GM12878 (cell line): ENCODE results near the gene ERN2. TPM values are rescaled to one million over a fixed set of nuclear protein-coding genes. Genes with fewer than 3 reads are reported as not detected.

Experiments used
- ATAC-seq: fragments of 200-7000 bp; cut with Tn5 transposase; 3 replicates; pipeline ENCODE4 v1.9.1; 2020; ENCODE audit warnings: mild to moderate bottlenecking, moderate library complexity
- BruUV-seq: library from RNA; stranded (reverse); fragments of 400-500 nt; replicated peaks from 2 replicates; lab custom pipeline; 2021; lab: Mats Ljungman, UMichigan
- CTCF ChIA-PET: fragments of 300-600 bp; sonication (Branson Sonifier 250); formaldehyde crosslinking; extraction: SDS; loops from one replicate; lab custom pipeline; 2021; ENCODE audit warnings: inconsistent platforms; lab: Yijun Ruan, JAX
- POLR2A ChIA-PET: fragments of 350-600 bp; formaldehyde crosslinking; extraction: SDS; loops from one replicate; lab custom pipeline; 2021; ENCODE audit warnings: inconsistent platforms; lab: Charles Lee
- RAD21 ChIA-PET: fragments of 300-600 bp; sonication (Branson Sonifier 250); formaldehyde crosslinking; loops from one replicate; lab custom pipeline; 2023; ENCODE audit warnings: antibody characterized with exemption; ENCODE audit not compliant: unreplicated experiment; lab: Charles Lee
- SMC1A ChIA-PET: fragments of 300-600 bp; sonication (Branson Sonifier 250); formaldehyde crosslinking; loops from one replicate; lab custom pipeline; 2023; ENCODE audit not compliant: unreplicated experiment, uncharacterized antibody; lab: Charles Lee
- DNase-seq: peaks from one replicate; pipeline ENCODE4 v3.0.0-alpha.2; 2011; ENCODE audit warnings: low read depth, low spot score
- FAIRE-seq: peaks from 3 replicates; lab custom pipeline; 2011; peaks lifted over from hg19 to GRCh38; lab: Jason Lieb, UNC
- H2AFZ ChIP-seq: 2 replicates; pipeline ENCODE4 v1.6.0; 2011; ENCODE audit warnings: low read depth, low read length, control low read depth; ENCODE audit not compliant: control insufficient read depth
- H3K27ac ChIP-seq: 2 replicates; pipeline ENCODE4 v1.5.1; 2011; ENCODE audit warnings: control low read depth; ENCODE audit not compliant: control insufficient read depth, insufficient read depth
- H3K27me3 ChIP-seq, 2 experiments: replicated peaks in 1 of 2; 2 replicates each; pipeline versions ENCODE4 v1.6.0 to v1.6.1; 2011; ENCODE audit warnings: low read length in 1 of 2; ENCODE audit not compliant: control insufficient read depth in 2 of 2, insufficient read depth in 2 of 2
- H3K36me3 ChIP-seq, 2 experiments: 2 replicates each; pipeline ENCODE4 v1.5.1; 2011; ENCODE audit warnings: low read length in 1 of 2; ENCODE audit not compliant: control insufficient read depth in 2 of 2, insufficient read depth in 2 of 2
- H3K4me1 ChIP-seq: 2 replicates; pipeline ENCODE4 v1.6.1; 2011; ENCODE audit warnings: mild to moderate bottlenecking, low read length, moderate library complexity, mixed read lengths; ENCODE audit not compliant: control insufficient read depth, insufficient read depth
- H3K4me2 ChIP-seq: 2 replicates; pipeline ENCODE4 v1.6.0; 2011; ENCODE audit warnings: control low read depth; ENCODE audit not compliant: control insufficient read depth, insufficient read depth
- H3K4me3 ChIP-seq: fragments of 200-600 bp; sonication (generic); 2 replicates; pipeline ENCODE4 v1.5.1; 2016
- H3K79me2 ChIP-seq: 2 replicates; pipeline ENCODE4 v1.6.0; 2011; ENCODE audit warnings: low read length; ENCODE audit not compliant: control insufficient read depth, insufficient read depth
- H3K9ac ChIP-seq: 2 replicates; pipeline ENCODE4 v1.8.0; 2011; ENCODE audit warnings: low read length, control low read depth, mixed read lengths; ENCODE audit not compliant: control insufficient read depth, insufficient read depth
- H3K9me3 ChIP-seq: replicated peaks from 3 replicates; pipeline ENCODE4 v1.5.1; 2011; ENCODE audit warnings: mild to moderate bottlenecking, low read length; ENCODE audit not compliant: control insufficient read depth, insufficient read depth
- H4K20me1 ChIP-seq: 2 replicates; pipeline ENCODE4 v1.6.0; 2011; ENCODE audit not compliant: control insufficient read depth, insufficient read depth
- ATF7 ChIP-seq: fragments of 450-650 bp; IDR thresholded peaks from 2 replicates; pipeline ENCODE4 v1.6.1; 2016; ENCODE audit warnings: low read depth, mild to moderate bottlenecking
- CBX3 ChIP-seq: fragments of 200-600 bp; sonication (generic); IDR thresholded peaks from 2 replicates; pipeline ENCODE4 v1.6.1; 2016; ENCODE audit warnings: low read depth, borderline replicate concordance
- CEBPB ChIP-seq, 2 experiments: fragments of 150-350 bp in 1 of 2; IDR thresholded peaks; 2 replicates each; pipeline ENCODE4 v1.6.1; 2012 to 2014; ENCODE audit warnings: low read depth in 2 of 2, low read length in 2 of 2, borderline replicate concordance in 1 of 2, inconsistent platforms in 1 of 2
- CREM ChIP-seq: IDR thresholded peaks from 2 replicates; pipeline ENCODE4 v1.6.1; 2014; ENCODE audit warnings: antibody characterized with exemption, low read depth
- EGR1 ChIP-seq, 2 experiments: IDR thresholded peaks; 1 replicate in 1 of 2; 2 replicates in 1 of 2; pipeline ENCODE4 v1.6.1; 2011 to 2012; ENCODE audit warnings: low read depth in 2 of 2, low read length in 2 of 2, borderline replicate concordance in 1 of 2, mild to moderate bottlenecking in 1 of 2, moderate library complexity in 1 of 2
- ESRRA ChIP-seq: IDR thresholded peaks from 2 replicates; pipeline ENCODE4 v1.6.1; 2012; ENCODE audit warnings: mild to moderate bottlenecking, low read length, improper control_type of control experiment
- FOS ChIP-seq: IDR thresholded peaks from 3 replicates; pipeline ENCODE4 v1.6.1; 2011; ENCODE audit warnings: borderline replicate concordance; ENCODE audit not compliant: insufficient read length; ENCODE audit errors: extremely low read depth
- GATAD2B ChIP-seq: fragments of 450-650 bp; conservative IDR thresholded peaks from 2 replicates; pipeline ENCODE4 v1.6.1; 2017; ENCODE audit warnings: low read depth, mild to moderate bottlenecking, moderate library complexity
- HCFC1 ChIP-seq: fragments of 150-350 bp; IDR thresholded peaks from 2 replicates; pipeline ENCODE4 v1.6.1; 2014; ENCODE audit warnings: low read length
- MAX ChIP-seq: IDR thresholded peaks from 2 replicates; pipeline ENCODE4 v1.6.1; 2012; ENCODE audit warnings: low read depth, low read length, improper control_type of control experiment
- NBN ChIP-seq: fragments of 450-650 bp; IDR thresholded peaks from 2 replicates; pipeline ENCODE4 v1.6.1; 2016
- NFYB ChIP-seq: IDR thresholded peaks from 2 replicates; pipeline ENCODE4 v1.6.1; 2011; ENCODE audit warnings: low read depth, mild to moderate bottlenecking, low read length, improper control_type of control experiment, moderate library complexity; ENCODE audit not compliant: insufficient read depth
- POLR2AphosphoS2 ChIP-seq: IDR thresholded peaks from 2 replicates; pipeline ENCODE4 v1.6.1; 2011; ENCODE audit warnings: low read depth, mild to moderate bottlenecking, low read length, improper control_type of control experiment, moderate library complexity
- RFX5 ChIP-seq: IDR thresholded peaks from 2 replicates; pipeline ENCODE4 v1.6.1; 2011; ENCODE audit warnings: low read depth, low read length, improper control_type of control experiment
- TARDBP ChIP-seq: IDR thresholded peaks from 2 replicates; pipeline ENCODE4 v1.6.1; 2016; ENCODE audit warnings: borderline replicate concordance
- USF1 ChIP-seq: IDR thresholded peaks from 2 replicates; pipeline ENCODE4 v1.6.1; 2011; ENCODE audit warnings: borderline replicate concordance, low read depth, mild to moderate bottlenecking, moderate library complexity, mixed read lengths, low read length; ENCODE audit not compliant: insufficient read depth; ENCODE audit errors: extremely low read length
- ZBTB11 ChIP-seq: fragments of 450-650 bp; formaldehyde crosslinking; IDR thresholded peaks from 2 replicates; pipeline ENCODE4 v1.5.0; 2022; ENCODE audit warnings: mild to moderate bottlenecking, missing genetic modification characterization
- WGBS: methylation state at CpG from one replicate; pipeline ENCODE4 v1.1.6; 2016; ENCODE audit warnings: low lambda C conversion rate; ENCODE audit not compliant: insufficient replicate concordance, insufficient coverage; ENCODE audit errors: missing lambda C conversion rate; 5-methylcytosine and 5-hydroxymethylcytosine counted together
- in situ Hi-C: fragments of 300-500 bp; cut with MboI; formaldehyde crosslinking; loops from 9 replicates; pipeline ENCODE4 v1.14.3; 2018; ENCODE audit warnings: mixed read lengths
- intact Hi-C: fragments of 100-400 bp; cut with micrococcal nuclease; formaldehyde crosslinking; loops from one replicate; pipeline ENCODE4 v1.14.2; 2022; ENCODE audit not compliant: unreplicated experiment
- polyA plus RNA-seq, 11 experiments: library from polyadenylated mRNA; depleted of rRNA in 4 of 11; unstranded in 6 of 11; stranded (reverse) in 5 of 11; fragments of >200 nt; fragmentation: Nextera tagmentation in 4 of 11; fragmentation: Illumina TruSeq in 1 of 11; extraction: Ambion mirVana in 4 of 11; extraction: Trizol in 1 of 11; gene quantifications; 1 replicate in 1 of 11; 2 replicates in 10 of 11; pipeline versions ENCODE4 v1.2.1 to v1.2.3, GENCODE V29; 2011 to 2016; ENCODE audit warnings: inconsistent platforms in 2 of 11, missing spikeins in 2 of 11, low read depth in 1 of 11
- total RNA-seq, 4 experiments: library from RNA; depleted of rRNA in 3 of 4; stranded (reverse); fragments of >200 nt in 3 of 4; fragmentation: Illumina TruSeq in 1 of 4; extraction: Trizol in 1 of 4; gene quantifications; 2 replicates each; pipeline versions ENCODE4 v1.2.1 to v1.2.3, GENCODE V29; 2013 to 2021

The ERN2 gene
- total and polyA plus RNA-seq, 10 of the 15 experiments (the other 5 are each of a cell fraction or from before 2014, with no cell fraction given) = 0.06 to 0.95 (median 0.36) TPM; not detected in 5

GRCh38 chr16:23682181-23682580 is 30.8 kb downstream of the ERN2 start (continued):
- TF ChIP-seq TARDBP (no peak), RFX5 (no peak), CBX3 (no peak)

- CTCF ChIA-PET = interaction anchor here (0.6 to 4.5 kb wide), 4 partner anchors 12 to 1380 kb away, joined by 3 to 26 read pairs (median 4); no protein-coding TSS in a partner anchor
- Histone ChIP-seq H3K4me1 (peaks cover 14% of the 10 kb centered on the region), H2AFZ (no peak overlapping the region), H3K4me2 (peak overlapping the region; percentile 94), H4K20me1 (no peaks in the 10 kb centered on the region; the same call in 1 of the 2 replicates), H3K79me2 (peaks cover 42% of the 10 kb centered on the region), H3K27me3 (no peaks in the 10 kb centered on the region), H3K4me3 (peak overlapping the region; percentile 97), H3K36me3 (peaks cover 18 to 24% of the 10 kb centered on the region in 2 experiments), H3K9me3 (no peaks in the 10 kb centered on the region), H3K27ac (peak overlapping the region; percentile 85), H3K9ac (peak overlapping the region; percentile 93)
- DNase-seq = no peak
- POLR2A ChIA-PET = interaction anchor here (0.6 kb wide), 1 partner anchor 257 kb away, joined by 3 read pairs; no protein-coding TSS in a partner anchor
- ATAC-seq = no peak
- WGBS = 5% methylated on average over 6 of the region's 6 CpGs
- SMC1A ChIA-PET = interaction anchor here (0.6 to 1.2 kb wide), 4 partner anchors 38 to 125 kb away, joined by 3 read pairs; partner anchors contain the start of gene DCTN5
- FAIRE-seq = no peak
- in situ Hi-C loops = no loop called here
- BruUV-seq = no TSS peak
- intact Hi-C loops = loop anchor here (5.0 kb wide), 1 partner anchor 38 kb away; the partner anchor contains the start of genes DCTN5 and PALB2
- RAD21 ChIA-PET = interaction anchor here (0.7 to 1.2 kb wide), 2 partner anchors 46 to 309 kb away, joined by 3 to 6 read pairs; no protein-coding TSS in a partner anchor
- no peak for TF ChIP-seq EGR1 (IDR thresholded peaks at IDR 0.05; ENCODE audit: borderline replicate concordance in 1 of 2, low read depth in 2 of 2, low read length in 2 of 2)
- no peak for TF ChIP-seq FOS
- no peak for TF ChIP-seq HCFC1
- no peak for TF ChIP-seq NBN
- no peak for TF ChIP-seq ESRRA
- no peak for TF ChIP-seq NFYB
- no peak for TF ChIP-seq POLR2AphosphoS2
- no peak for TF ChIP-seq ZBTB11 (CRISPR knock-in tag)
- TF ChIP-seq MAX = no peak
- no peak for TF ChIP-seq CREM
- TF ChIP-seq GATAD2B = no peak
- no peak for TF ChIP-seq CEBPB (IDR thresholded peaks at IDR 0.05; ENCODE audit: borderline replicate concordance in 1 of 2, low read depth in 2 of 2, low read length in 2 of 2)
- no peak for TF ChIP-seq ATF7
- no peak for TF ChIP-seq USF1
Observed at GRCh38 chr16:23679986-23680336, 33.1 kb downstream of the ERN2 start.
